Measurements from ENCODE around the gene INTS3.

INTS3 gene

DNA sequence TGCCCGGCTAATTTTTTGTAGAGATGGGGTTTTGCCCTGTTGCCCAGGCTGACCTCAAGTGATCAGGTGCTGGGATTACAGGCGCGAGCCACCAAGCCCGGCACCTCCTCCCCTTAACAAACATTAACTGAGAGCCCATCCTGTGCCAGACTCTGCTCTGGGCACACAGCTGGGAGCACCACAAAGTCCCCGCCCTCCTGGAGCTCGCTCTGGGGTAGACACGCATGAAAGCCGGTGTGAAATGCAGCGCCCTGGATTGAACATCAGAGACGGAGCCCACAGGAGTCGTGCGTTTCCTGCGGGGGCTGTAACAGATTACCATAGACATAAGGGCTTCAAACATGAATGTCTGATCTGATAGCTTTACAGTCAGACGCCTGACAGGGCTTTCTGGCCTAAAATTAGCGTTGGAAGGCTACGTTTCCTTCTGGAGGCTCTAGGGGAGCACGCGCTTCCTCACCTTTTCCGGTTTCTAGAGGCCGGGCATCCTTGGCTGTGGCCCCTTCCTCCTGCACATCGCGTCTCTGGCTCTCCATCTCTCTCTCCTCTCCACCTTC is 61.7 kb downstream of the INTS3 start:
- TF ChIP-seq, protein P1, sequence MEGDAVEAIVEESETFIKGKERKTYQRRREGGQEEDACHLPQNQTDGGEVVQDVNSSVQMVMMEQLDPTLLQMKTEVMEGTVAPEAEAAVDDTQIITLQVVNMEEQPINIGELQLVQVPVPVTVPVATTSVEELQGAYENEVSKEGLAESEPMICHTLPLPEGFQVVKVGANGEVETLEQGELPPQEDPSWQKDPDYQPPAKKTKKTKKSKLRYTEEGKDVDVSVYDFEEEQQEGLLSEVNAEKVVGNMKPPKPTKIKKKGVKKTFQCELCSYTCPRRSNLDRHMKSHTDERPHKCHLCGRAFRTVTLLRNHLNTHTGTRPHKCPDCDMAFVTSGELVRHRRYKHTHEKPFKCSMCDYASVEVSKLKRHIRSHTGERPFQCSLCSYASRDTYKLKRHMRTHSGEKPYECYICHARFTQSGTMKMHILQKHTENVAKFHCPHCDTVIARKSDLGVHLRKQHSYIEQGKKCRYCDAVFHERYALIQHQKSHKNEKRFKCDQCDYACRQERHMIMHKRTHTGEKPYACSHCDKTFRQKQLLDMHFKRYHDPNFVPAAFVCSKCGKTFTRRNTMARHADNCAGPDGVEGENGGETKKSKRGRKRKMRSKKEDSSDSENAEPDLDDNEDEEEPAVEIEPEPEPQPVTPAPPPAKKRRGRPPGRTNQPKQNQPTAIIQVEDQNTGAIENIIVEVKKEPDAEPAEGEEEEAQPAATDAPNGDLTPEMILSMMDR (conservative IDR thresholded peaks at IDR 0.05), result no peak
- H3K27ac ChIP-seq, result no peak overlapping the region

GRCh38 chr1:153790313-153790965 is 62.6 kb downstream of the INTS3 start:
- H3K27ac ChIP-seq, result no peak overlapping the region
- TF ChIP-seq, protein P1 (conservative IDR thresholded peaks at IDR 0.05), result no peak

- TF ChIP-seq, protein P1 (conservative IDR thresholded peaks at IDR 0.05), result no peak
- no peak overlapping the region for H3K27ac ChIP-seq
These were observed 63.3 kb downstream of the INTS3 start for GRCh38 chr1:153790966-153791647.

GRCh38 chr1:153791648-153792253 is 63.9 kb downstream of the INTS3 start:
- H3K27ac ChIP-seq, result no peak overlapping the region
- TF ChIP-seq, protein P1 (conservative IDR thresholded peaks at IDR 0.05), result no peak

GRCh38 chr1:153792631-153793041 is 64.8 kb downstream of the INTS3 start:
- TF ChIP-seq, protein P1 (conservative IDR thresholded peaks at IDR 0.05), result no peak
- no peak overlapping the region for H3K27ac ChIP-seq

GRCh38 chr1:153793261-153793972 is 65.6 kb downstream of the INTS3 start:
- TF ChIP-seq, protein P1 (conservative IDR thresholded peaks at IDR 0.05), result no peak
- no peak overlapping the region for H3K27ac ChIP-seq

All from VCaP (cell line).